GM19099 (cell line): Measurements from ENCODE around the gene HACD2.

Experiments used
- POLR2A ChIP-seq: IDR thresholded peaks from 3 replicates; pipeline ENCODE4 v1.6.1; 2011; ENCODE audit warnings: low read depth; ENCODE audit not compliant: insufficient read length; ENCODE audit errors: extremely low read depth

HACD2 gene

GRCh38 chr3:123491966-123492587 lies 92.8 kb downstream of the HACD2 start:
- TF ChIP-seq POLR2A: no peak

DNA sequence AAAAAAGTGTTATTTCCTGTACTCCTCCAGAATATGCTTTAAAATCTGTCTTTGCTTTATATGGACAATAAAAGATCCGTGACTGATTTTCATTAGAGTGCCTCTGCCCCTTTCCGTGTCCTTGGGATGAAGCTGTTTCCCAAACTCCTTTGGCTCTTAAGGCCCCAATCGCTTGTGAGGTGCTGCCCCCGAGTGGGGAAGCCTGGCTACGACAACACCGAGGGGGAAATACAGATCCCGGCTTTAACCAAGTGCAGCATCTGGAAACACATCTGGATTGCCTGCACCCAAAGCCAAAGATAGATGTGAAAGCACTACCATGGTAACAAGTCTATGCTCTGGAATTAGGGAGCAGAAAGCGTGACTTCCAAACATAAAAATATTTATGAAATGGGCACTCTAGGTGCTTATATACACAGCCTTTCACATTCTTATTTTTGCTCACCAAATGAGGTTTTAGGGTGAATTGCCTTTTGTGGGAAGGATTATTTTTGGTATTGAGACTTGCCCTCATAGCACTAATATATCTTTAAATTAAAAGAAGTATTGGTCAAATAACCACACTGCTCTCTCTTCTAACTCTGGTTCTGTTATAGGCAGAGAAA lies 95.4 kb downstream of the HACD2 start:
- TF ChIP-seq POLR2A: no peak

DNA sequence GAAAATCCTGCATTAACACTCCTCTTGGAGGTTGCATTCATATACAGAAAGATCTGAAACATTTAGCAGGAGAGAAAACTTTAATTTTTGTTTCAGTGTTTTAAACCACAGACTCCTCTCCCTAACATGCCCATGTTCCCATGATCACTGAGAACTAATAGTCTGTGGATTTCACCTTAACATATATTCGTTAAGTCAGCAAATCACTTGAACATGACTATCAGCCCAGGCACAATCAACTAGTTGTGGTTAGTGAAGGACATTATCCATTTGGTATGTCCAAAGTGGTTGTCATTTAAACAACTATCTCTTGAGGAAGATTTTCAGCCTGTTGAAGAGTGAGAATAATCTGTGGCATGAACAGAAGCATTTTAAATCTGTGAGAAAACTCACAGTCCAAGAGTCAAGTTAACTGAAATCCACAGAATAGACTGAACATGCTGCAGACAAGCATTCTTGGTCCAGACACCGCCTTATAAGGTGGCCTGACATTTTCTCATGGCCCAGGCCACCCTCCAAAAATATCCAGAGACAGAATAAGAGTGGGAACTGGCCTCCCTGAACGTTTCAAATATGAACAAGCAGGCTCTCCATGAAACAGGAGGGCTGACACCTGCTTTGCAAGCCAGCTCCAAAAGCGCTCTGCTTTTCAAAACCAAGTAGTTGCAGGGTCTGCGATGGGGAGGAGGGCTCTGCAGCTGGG lies 96.1 kb downstream of the HACD2 start:
- no peak for TF ChIP-seq POLR2A

- no peak for TF ChIP-seq POLR2A
These were observed 98.4 kb downstream of the HACD2 start for GRCh38 chr3:123486460-123486859.

DNA sequence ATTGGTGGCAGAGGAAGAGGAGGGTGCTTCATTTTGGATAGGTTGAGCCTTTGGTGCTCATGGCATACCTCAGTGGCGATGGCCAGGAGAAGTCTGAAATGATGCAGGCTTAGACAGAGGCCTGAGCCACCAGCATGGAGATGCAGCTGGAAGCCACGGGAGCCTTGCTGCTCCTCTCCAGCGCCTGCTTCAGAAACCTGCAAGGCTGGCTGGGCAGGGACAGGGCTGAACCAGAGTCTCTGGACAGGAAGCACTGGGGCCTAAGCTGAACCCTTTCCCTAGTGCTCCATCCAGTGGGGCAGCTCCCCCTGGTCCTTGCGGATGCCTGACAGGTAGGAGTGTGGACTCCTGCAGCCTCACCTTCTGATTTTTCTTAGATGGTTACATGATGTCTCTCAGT lies 99.3 kb downstream of the HACD2 start:
- no peak for TF ChIP-seq POLR2A

DNA sequence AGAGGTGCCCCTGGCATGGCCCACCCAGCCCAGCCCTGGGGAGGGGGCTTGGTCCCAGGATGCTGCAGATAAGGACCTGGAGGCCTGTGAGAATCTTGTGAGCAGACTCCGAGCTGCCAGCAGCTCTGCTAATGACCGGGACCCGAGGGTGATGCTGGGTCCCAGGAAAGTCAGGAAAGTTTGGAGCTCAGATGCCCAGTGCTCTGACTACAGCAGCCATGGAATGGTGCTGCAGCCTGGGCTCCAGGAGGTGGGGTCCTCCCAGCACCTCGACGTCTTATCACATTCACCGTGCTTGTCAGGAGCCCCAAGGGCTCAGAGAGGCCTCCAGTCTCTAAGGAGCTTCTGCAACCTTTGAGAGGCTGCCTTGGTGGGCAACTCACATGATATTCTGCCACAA lies 101.7 kb downstream of the HACD2 start:
- no peak for TF ChIP-seq POLR2A

- TF ChIP-seq POLR2A: no peak
These were observed 103.0 kb downstream of the HACD2 start for GRCh38 chr3:123481722-123482457.

DNA sequence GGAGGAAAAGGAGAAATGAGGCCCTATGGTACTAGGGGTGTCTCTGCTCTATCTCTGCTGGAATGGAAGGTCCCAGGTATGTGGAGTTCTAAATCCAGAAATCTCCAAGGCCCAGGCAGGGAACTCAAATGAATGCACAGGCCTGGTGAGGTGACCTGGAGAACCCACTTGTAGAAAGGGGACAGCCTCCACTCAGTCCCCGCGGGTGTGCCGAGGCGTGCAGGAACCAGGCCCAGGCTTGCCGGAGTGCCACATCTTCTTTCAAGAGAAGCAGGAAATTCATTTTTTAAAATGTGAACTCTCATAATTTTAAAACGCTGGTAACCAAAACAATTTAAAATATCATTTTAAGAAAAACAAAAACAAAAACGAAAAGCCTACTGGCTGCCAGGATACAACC lies 103.8 kb downstream of the HACD2 start:
- TF ChIP-seq POLR2A: no peak

DNA sequence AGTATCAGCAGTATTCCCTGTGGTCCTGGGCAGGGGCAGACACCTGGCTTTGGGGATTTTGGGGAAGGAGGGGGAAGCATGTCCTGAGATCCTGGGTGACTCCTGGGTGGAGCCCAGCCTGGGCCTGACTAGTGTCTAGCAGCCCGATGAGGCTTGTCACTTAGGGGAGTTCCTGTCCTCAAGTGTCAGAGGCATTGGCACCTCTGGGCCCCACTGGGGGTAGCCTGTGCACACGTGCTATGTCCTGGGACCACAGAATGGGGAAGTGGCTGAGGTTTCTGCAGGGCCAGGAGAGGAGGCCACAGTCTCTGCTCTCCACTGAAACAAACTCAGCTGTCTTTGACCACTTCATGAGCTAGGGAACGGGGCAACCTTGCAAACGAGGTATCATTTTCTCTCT lies 104.4 kb downstream of the HACD2 start:
- no peak for TF ChIP-seq POLR2A

DNA sequence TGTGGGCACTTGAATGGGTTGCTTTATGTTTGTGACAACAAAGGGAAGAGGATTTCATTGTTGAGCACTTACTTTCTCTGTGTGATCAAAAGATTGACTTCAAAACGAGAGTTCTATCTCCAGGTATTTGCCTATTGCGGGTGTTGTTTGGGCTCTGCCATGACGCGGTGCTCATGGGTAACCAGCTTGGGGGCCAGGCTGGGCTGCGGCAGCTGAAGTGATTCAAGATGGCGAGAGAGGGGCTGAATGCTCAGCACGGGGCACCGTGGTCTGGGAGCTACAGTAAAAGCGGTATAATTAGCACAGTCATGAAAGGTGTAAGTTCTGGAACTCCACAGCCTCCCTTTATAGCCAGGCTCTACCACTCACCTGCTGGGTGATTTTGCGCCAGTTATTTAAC lies 105.0 kb downstream of the HACD2 start:
- TF ChIP-seq POLR2A: no peak

DNA sequence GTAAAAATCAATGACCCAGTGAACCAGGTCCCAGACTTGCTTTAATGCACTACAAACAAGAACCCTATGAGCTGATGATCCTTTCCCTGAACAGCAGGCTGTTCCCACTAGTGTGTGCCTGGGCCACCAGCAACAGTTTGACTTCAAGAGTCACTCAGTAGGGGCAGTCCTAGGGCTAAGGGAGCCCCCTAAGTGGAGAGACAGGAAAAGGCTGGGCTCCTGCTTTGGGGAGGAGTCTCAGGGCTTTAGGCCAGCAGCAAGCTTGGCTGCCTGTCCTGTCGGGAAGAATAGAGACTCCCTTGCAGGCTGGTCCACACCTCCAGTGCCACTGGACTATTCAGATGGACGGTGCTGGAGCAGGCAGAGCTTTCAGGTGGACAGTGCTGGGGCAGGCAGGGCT lies 106.5 kb downstream of the HACD2 start:
- TF ChIP-seq POLR2A: no peak

DNA sequence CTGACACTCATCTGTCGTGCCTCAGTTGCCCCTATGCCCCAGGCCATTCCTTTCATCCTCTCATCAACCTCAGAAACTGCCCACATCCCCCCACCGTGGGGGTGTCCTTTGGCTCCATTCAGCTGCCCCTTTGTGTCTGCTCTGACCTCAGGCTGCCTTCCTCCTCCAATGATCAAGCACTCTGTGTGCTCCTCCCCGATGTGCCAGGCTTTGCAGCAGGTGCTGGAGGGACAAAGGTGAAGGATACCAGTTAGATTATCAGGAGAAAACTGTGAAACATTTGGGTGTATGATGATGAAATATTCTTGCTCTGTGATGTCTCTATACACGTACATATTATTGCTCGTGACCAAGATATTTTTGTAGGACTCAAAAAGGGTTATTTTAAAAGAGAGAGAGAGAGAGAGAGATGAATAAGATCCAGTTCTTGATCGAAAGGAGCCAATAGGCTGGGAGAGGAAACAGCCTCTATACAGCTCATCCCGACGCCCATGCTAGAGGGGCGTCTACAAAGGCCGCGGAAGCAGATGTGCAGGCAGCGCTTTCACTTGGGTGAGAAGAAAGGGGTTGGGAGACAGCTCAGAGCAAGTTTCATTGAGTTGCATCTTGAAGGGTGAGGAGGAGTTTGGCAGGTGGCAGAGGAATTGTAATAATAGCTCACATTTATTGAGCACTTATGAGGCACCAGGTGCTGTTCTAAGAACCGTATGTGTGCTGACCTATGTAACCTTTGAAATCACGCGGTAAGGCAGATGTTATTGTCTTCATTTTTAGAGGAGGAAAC lies 107.7 kb downstream of the HACD2 start:
- no peak for TF ChIP-seq POLR2A

GRCh38 chr3:123475786-123476185 lies 109.1 kb downstream of the HACD2 start:
- no peak for TF ChIP-seq POLR2A

GRCh38 chr3:123471106-123471505 lies 113.7 kb downstream of the HACD2 start:
- no peak for TF ChIP-seq POLR2A

- no peak for TF ChIP-seq POLR2A
These were observed 115.4 kb downstream of the HACD2 start for GRCh38 chr3:123469323-123469995.

DNA sequence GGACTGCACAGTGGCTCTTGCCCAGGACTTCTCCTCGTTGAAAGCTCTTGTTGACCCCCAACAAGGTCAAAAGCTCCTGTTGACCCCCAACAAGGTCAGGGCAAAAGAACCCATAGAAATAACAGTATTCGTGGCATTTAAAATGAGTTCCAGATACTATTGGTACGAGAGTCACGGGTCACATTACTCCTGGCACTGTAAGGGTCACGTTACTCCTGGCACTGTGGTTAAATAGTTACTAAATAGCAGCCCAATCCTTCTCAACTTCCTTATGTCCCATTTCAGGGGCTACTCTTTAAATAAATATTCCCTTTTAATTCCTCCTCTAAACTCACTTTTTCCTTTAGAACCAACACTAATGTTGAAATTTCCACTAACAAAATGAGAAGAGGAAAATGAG lies 117.8 kb downstream of the HACD2 start:
- TF ChIP-seq POLR2A: no peak
